ENCODE results near the gene OLFML2B. TPM values are rescaled to one million over a fixed set of nuclear protein-coding genes. Genes with fewer than 3 reads are reported as not detected.

Gene OLFML2B
- polyA plus RNA-seq, 2 of the 4 experiments (the other 2 are of a cell fraction) = 0.10 to 0.79 TPM

- no peak overlapping the region for H3K4me2 ChIP-seq
- TF ChIP-seq RCOR1 (IDR thresholded peaks at IDR 0.05; ENCODE audit: low read depth, low read length) = no peak
- no peak for TF ChIP-seq RFX5 (IDR thresholded peaks at IDR 0.05)
- TF ChIP-seq RAD21 (conservative IDR thresholded peaks at IDR 0.05 in 1 of 2, IDR thresholded peaks at IDR 0.05 in 1 of 2) = no peak
- TF ChIP-seq, protein P1, sequence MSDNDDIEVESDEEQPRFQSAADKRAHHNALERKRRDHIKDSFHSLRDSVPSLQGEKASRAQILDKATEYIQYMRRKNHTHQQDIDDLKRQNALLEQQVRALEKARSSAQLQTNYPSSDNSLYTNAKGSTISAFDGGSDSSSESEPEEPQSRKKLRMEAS (IDR thresholded peaks at IDR 0.05) = no peak
- H3K4me1 ChIP-seq = no peaks in the 10 kb centered on the region
- ChIA-PET POLR2A (no interaction called here), CTCF (interaction anchor here (2.4 kb wide), 1 partner anchor 190 kb away, joined by 6 read pairs; no protein-coding TSS in a partner anchor)
- WGBS (ENCODE audit: missing lambda C conversion rate) = 58% methylated on average over 9 of the region's 9 CpGs
- H3K27ac ChIP-seq = no peak overlapping the region
- H3K9me3 ChIP-seq = peaks cover 9% of the 10 kb centered on the region; the same call in 1 of the 3 replicates
- FAIRE-seq (no peak), ATAC-seq (no peak), DNase-seq (ENCODE audit: low read depth in 1 of 2, low spot score in 1 of 2) (no peak)
- H3K4me3 ChIP-seq = no peak overlapping the region
Measured at GRCh38 chr1:161982917-161983316, 40.8 kb downstream of the OLFML2B start.

DNA sequence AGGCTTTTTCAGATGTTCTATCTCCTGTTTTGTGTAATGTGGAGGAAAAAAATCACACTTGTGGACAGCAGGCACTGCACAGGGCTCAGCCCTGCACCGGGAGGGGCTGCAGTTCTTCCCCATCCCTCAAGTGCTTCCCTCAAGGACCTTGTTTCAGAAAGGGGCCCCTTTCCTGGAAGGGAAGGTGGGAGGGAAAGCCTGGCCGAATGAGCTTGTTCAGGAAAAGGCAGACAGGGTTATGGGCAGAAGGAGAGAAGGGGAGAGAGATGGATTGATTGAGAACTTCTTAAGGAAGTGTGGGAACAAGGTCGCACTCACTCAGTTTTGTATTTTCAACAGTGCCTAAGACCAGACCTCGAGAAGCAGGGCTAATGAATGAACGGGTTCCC is 41.2 kb downstream of the OLFML2B start:
- 45% methylated on average over 5 of the region's 5 CpGs for WGBS (ENCODE audit: missing lambda C conversion rate)
- DNase-seq (ENCODE audit: low read depth in 1 of 2, low spot score in 1 of 2) (no peak), ATAC-seq (no peak), FAIRE-seq (no peak)
- Histone ChIP-seq H3K27ac (no peak overlapping the region), H3K4me1 (no peaks in the 10 kb centered on the region), H3K4me2 (no peak overlapping the region), H3K4me3 (no peak overlapping the region), H3K9me3 (peaks cover 6% of the 10 kb centered on the region; the same call in 1 of the 3 replicates)
- ChIA-PET CTCF (interaction anchor here (2.4 kb wide), 1 partner anchor 190 kb away, joined by 6 read pairs; no protein-coding TSS in a partner anchor), POLR2A (no interaction called here)
- TF ChIP-seq ZFP36 (IDR thresholded peaks at IDR 0.05; ENCODE audit: borderline replicate concordance, partially characterized antibody) (no peak), EHF (CRISPR knock-in tag; IDR thresholded peaks at IDR 0.05) (no peak), TFCP2L1 (CRISPR knock-in tag; IDR thresholded peaks at IDR 0.05) (no peak), FOSL2 (IDR thresholded peaks at IDR 0.05) (no peak), FOSL2 (CRISPR knock-in tag; IDR thresholded peaks at IDR 0.05) (no peak), ELK1 (IDR thresholded peaks at IDR 0.05; ENCODE audit: low read depth, low read length) (no peak), POLR2AphosphoS2 (conservative IDR thresholded peaks at IDR 0.05; ENCODE audit: low read length) (no peak), FOSB (CRISPR knock-in tag; IDR thresholded peaks at IDR 0.05) (no peak), TP53 (CRISPR knock-in tag; IDR thresholded peaks at IDR 0.05) (no peak), BHLHE40 (IDR thresholded peaks at IDR 0.05; ENCODE audit: low read depth, low read length) (no peak), CBX8 (IDR thresholded peaks at IDR 0.05) (no peak), CHD4 (IDR thresholded peaks at IDR 0.05; ENCODE audit: borderline replicate concordance) (no peak), KDM5A (IDR thresholded peaks at IDR 0.05) (no peak), ZNF302 (CRISPR knock-in tag; IDR thresholded peaks at IDR 0.05) (no peak), EP300 (IDR thresholded peaks at IDR 0.05) (no peak), SMC3 (IDR thresholded peaks at IDR 0.05) (no peak), HOXA7 (CRISPR knock-in tag; IDR thresholded peaks at IDR 0.05) (no peak), RAD21 (conservative IDR thresholded peaks at IDR 0.05 in 1 of 2, IDR thresholded peaks at IDR 0.05 in 1 of 2) (no peak), MAFK (IDR thresholded peaks at IDR 0.05; ENCODE audit: partially characterized antibody) (no peak), PHF8 (IDR thresholded peaks at IDR 0.05; ENCODE audit: borderline replicate concordance, low read depth) (no peak)
- TF ChIP-seq, protein P2, sequence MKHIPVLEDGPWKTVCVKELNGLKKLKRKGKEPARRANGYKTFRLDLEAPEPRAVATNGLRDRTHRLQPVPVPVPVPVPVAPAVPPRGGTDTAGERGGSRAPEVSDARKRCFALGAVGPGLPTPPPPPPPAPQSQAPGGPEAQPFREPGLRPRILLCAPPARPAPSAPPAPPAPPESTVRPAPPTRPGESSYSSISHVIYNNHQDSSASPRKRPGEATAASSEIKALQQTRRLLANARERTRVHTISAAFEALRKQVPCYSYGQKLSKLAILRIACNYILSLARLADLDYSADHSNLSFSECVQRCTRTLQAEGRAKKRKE (CRISPR knock-in tag; IDR thresholded peaks at IDR 0.05; ENCODE audit: low read depth) = no peak
